Liver (tissue), 9 donors: ENCODE measurements around the gene TMEM231. TPM values are rescaled to one million over a fixed set of nuclear protein-coding genes. Genes with fewer than 3 reads are reported as not detected.

Experiments used
- DNase-seq: peaks from one replicate; pipeline ENCODE4 v3.0.0-alpha.2; 2017; ENCODE audit warnings: low spot score
- H3K27ac ChIP-seq, 2 donors: one replicate each; pipeline ENCODE4 v1.7.0; 2013; ENCODE audit warnings: inconsistent platforms in 2 of 2, low read length in 2 of 2, control low read depth in 1 of 2, low read depth in 1 of 2, mild to moderate bottlenecking in 1 of 2
- H3K27me3 ChIP-seq, 4 donors: one replicate each; pipeline versions ENCODE4 v1.6.1 to v1.7.0; 2013; ENCODE audit warnings: low read length in 3 of 4, inconsistent platforms in 1 of 4, mild to moderate bottlenecking in 1 of 4, moderate library complexity in 1 of 4; ENCODE audit not compliant: control insufficient read depth in 4 of 4, insufficient read depth in 4 of 4
- H3K36me3 ChIP-seq, 4 donors: one replicate each; pipeline versions ENCODE4 v1.6.1 to v1.7.0; 2013; ENCODE audit warnings: low read length in 3 of 4, mild to moderate bottlenecking in 3 of 4, low read depth in 1 of 4, moderate library complexity in 1 of 4; ENCODE audit not compliant: control insufficient read depth in 4 of 4, insufficient read depth in 3 of 4
- H3K4me1 ChIP-seq, 4 donors: one replicate each; pipeline versions ENCODE4 v1.6.1 to v1.7.0; 2013; ENCODE audit warnings: low read length in 3 of 4, mild to moderate bottlenecking in 3 of 4, moderate library complexity in 1 of 4; ENCODE audit not compliant: control insufficient read depth in 4 of 4, insufficient read depth in 4 of 4
- H3K4me3 ChIP-seq, 3 donors: one replicate each; pipeline versions ENCODE4 v1.6.1 to v1.7.0; 2013; ENCODE audit warnings: low read length in 3 of 3, control low read depth in 1 of 3, low read depth in 1 of 3, mild to moderate bottlenecking in 1 of 3
- H3K9ac ChIP-seq, 2 donors: one replicate each; pipeline ENCODE4 v1.7.0; 2013; ENCODE audit warnings: low read length in 2 of 2, mild to moderate bottlenecking in 2 of 2, moderate library complexity in 2 of 2, control low read depth in 1 of 2, low read depth in 1 of 2
- H3K9me3 ChIP-seq, 4 donors: one replicate each; pipeline versions ENCODE4 v1.6.1 to v1.7.0; 2013; ENCODE audit warnings: low read length in 3 of 4; ENCODE audit not compliant: control insufficient read depth in 4 of 4
- EGR1 ChIP-seq, 2 donors: IDR thresholded peaks; 2 replicates each; pipeline ENCODE4 v1.6.1; 2016 to 2018; ENCODE audit warnings: antibody characterized with exemption in 2 of 2, low read depth in 2 of 2
- FOXA2 ChIP-seq: IDR thresholded peaks from 2 replicates; pipeline ENCODE4 v1.6.1; 2016; ENCODE audit warnings: antibody characterized with exemption
- GABPA ChIP-seq, 2 donors: IDR thresholded peaks in 1 of 2; conservative IDR thresholded peaks in 1 of 2; 2 replicates each; pipeline ENCODE4 v1.6.1; 2016; ENCODE audit warnings: antibody characterized with exemption in 2 of 2, mild to moderate bottlenecking in 1 of 2, moderate library complexity in 1 of 2
- HNF4A ChIP-seq, 2 donors: conservative IDR thresholded peaks; 2 replicates each; pipeline ENCODE4 v1.6.1; 2016; ENCODE audit warnings: antibody characterized with exemption in 2 of 2, mild to moderate bottlenecking in 2 of 2
- HNF4G ChIP-seq: IDR thresholded peaks from 2 replicates; pipeline ENCODE4 v1.6.1; 2016; ENCODE audit warnings: antibody characterized with exemption
- JUND ChIP-seq, 2 donors: IDR thresholded peaks; 2 replicates each; pipeline ENCODE4 v1.6.1; 2016; ENCODE audit warnings: antibody characterized with exemption in 2 of 2
- NR2F2 ChIP-seq: IDR thresholded peaks from 2 replicates; pipeline ENCODE4 v1.6.1; 2016; ENCODE audit warnings: antibody characterized with exemption
- RAD21 ChIP-seq, 2 donors: IDR thresholded peaks; 2 replicates each; pipeline ENCODE4 v1.6.1; 2016; ENCODE audit warnings: antibody characterized with exemption in 2 of 2, mild to moderate bottlenecking in 2 of 2
- RXRA ChIP-seq, 2 donors: IDR thresholded peaks; 2 replicates each; pipeline ENCODE4 v1.6.1; 2017 to 2018; ENCODE audit warnings: antibody characterized with exemption in 2 of 2, mild to moderate bottlenecking in 1 of 2
- SP1 ChIP-seq: IDR thresholded peaks from 2 replicates; pipeline ENCODE4 v1.6.1; 2018; ENCODE audit warnings: antibody characterized with exemption, mild to moderate bottlenecking
- TAF1 ChIP-seq: conservative IDR thresholded peaks from 2 replicates; pipeline ENCODE4 v1.6.1; 2016; ENCODE audit warnings: antibody characterized with exemption, mild to moderate bottlenecking
- YY1 ChIP-seq: IDR thresholded peaks from 2 replicates; pipeline ENCODE4 v1.6.1; 2016; ENCODE audit warnings: antibody characterized with exemption, mild to moderate bottlenecking
- WGBS: extraction: QIAGEN DNeasy Blood & Tissue Kit; methylation state at CpG from one replicate; pipeline ENCODE4 v1.1.7; 2013; 5-methylcytosine and 5-hydroxymethylcytosine counted together
- polyA plus RNA-seq, 2 donors: library from polyadenylated mRNA; stranded (reverse) in 1 of 2; unstranded in 1 of 2; fragments of 200-250 nt in 1 of 2; fragments of >200 nt in 1 of 2; fragmentation: Nextera tagmentation in 1 of 2; extraction: Ambion mirVana in 1 of 2; gene quantifications; one replicate each; pipeline versions ENCODE4 v1.2.1 to v1.2.3, GENCODE V29; 2013 to 2015
- total RNA-seq, 2 donors: library from RNA; depleted of rRNA; stranded (reverse); fragments of >200 nt; gene quantifications; one replicate each; pipeline ENCODE4 v1.2.3, GENCODE V29; 2014
- TF ChIP-seq, protein P1 (sequence below): IDR thresholded peaks from 2 replicates; pipeline ENCODE4 v1.6.1; 2016; ENCODE audit warnings: antibody characterized with exemption
- TF ChIP-seq, protein P2 (sequence below): IDR thresholded peaks from 2 replicates; pipeline ENCODE4 v1.6.1; 2016; ENCODE audit warnings: antibody characterized with exemption
- TF ChIP-seq, protein P3 (sequence below): IDR thresholded peaks from 2 replicates; pipeline ENCODE4 v1.6.1; 2016; ENCODE audit warnings: antibody characterized with exemption, mild to moderate bottlenecking
- TF ChIP-seq, protein P4 (sequence below): fragments of 150-350 bp; IDR thresholded peaks from 2 replicates; pipeline ENCODE4 v1.5.1; 2017; ENCODE audit warnings: improper control_type of control experiment, low read depth, low read length; ENCODE audit not compliant: missing input control
- donor health status: healthy.
- donor health status: healthy.
- donor health status: healthy.
- donor health status: healthy.
- donor health status: healthy.

Gene TMEM231
- total and polyA plus RNA-seq, 4 donors = 0.60 to 2.1 (median 2.0) TPM

DNA sequence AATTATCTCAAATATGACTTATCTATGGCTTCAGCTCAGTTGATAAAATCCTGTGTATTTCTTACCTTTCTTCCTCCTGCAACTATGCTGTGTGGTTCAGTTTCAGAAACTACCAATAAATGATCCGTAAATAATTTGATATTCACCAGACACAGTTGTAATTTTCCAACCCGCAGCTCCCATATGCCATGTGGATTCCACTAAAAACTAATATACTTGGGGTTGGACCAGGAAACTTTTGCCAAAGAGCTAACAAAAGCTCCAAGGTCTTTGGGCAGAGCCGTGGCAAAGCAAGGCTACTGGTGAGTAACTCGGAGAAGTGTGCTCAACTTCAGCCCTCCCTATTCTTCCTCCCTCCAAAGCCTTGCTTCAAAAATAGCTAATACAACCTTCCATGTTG lies 58.5 kb downstream of the TMEM231 start:
- TF ChIP-seq, protein P1, sequence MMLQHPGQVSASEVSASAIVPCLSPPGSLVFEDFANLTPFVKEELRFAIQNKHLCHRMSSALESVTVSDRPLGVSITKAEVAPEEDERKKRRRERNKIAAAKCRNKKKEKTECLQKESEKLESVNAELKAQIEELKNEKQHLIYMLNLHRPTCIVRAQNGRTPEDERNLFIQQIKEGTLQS = no peak
- no peak for TF ChIP-seq FOXA2
- TF ChIP-seq YY1 = no peak
- TF ChIP-seq, protein P2, sequence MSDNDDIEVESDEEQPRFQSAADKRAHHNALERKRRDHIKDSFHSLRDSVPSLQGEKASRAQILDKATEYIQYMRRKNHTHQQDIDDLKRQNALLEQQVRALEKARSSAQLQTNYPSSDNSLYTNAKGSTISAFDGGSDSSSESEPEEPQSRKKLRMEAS = no peak
- TF ChIP-seq, protein P3, sequence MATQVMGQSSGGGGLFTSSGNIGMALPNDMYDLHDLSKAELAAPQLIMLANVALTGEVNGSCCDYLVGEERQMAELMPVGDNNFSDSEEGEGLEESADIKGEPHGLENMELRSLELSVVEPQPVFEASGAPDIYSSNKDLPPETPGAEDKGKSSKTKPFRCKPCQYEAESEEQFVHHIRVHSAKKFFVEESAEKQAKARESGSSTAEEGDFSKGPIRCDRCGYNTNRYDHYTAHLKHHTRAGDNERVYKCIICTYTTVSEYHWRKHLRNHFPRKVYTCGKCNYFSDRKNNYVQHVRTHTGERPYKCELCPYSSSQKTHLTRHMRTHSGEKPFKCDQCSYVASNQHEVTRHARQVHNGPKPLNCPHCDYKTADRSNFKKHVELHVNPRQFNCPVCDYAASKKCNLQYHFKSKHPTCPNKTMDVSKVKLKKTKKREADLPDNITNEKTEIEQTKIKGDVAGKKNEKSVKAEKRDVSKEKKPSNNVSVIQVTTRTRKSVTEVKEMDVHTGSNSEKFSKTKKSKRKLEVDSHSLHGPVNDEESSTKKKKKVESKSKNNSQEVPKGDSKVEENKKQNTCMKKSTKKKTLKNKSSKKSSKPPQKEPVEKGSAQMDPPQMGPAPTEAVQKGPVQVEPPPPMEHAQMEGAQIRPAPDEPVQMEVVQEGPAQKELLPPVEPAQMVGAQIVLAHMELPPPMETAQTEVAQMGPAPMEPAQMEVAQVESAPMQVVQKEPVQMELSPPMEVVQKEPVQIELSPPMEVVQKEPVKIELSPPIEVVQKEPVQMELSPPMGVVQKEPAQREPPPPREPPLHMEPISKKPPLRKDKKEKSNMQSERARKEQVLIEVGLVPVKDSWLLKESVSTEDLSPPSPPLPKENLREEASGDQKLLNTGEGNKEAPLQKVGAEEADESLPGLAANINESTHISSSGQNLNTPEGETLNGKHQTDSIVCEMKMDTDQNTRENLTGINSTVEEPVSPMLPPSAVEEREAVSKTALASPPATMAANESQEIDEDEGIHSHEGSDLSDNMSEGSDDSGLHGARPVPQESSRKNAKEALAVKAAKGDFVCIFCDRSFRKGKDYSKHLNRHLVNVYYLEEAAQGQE = no peak
- TF ChIP-seq HNF4G = no peak
- TF ChIP-seq TAF1 = no peak
- TF ChIP-seq RAD21 (IDR thresholded peaks at IDR 0.05) = no peak
- TF ChIP-seq GABPA (IDR thresholded peaks at IDR 0.05 in 1 of 2, conservative IDR thresholded peaks at IDR 0.05 in 1 of 2) = no peak
- TF ChIP-seq HNF4A (conservative IDR thresholded peaks at IDR 0.05) = no peak
- TF ChIP-seq EGR1 (IDR thresholded peaks at IDR 0.05; ENCODE audit: low read depth in 2 of 2) = no peak
- TF ChIP-seq, protein P4, sequence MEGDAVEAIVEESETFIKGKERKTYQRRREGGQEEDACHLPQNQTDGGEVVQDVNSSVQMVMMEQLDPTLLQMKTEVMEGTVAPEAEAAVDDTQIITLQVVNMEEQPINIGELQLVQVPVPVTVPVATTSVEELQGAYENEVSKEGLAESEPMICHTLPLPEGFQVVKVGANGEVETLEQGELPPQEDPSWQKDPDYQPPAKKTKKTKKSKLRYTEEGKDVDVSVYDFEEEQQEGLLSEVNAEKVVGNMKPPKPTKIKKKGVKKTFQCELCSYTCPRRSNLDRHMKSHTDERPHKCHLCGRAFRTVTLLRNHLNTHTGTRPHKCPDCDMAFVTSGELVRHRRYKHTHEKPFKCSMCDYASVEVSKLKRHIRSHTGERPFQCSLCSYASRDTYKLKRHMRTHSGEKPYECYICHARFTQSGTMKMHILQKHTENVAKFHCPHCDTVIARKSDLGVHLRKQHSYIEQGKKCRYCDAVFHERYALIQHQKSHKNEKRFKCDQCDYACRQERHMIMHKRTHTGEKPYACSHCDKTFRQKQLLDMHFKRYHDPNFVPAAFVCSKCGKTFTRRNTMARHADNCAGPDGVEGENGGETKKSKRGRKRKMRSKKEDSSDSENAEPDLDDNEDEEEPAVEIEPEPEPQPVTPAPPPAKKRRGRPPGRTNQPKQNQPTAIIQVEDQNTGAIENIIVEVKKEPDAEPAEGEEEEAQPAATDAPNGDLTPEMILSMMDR = no peak
- TF ChIP-seq RXRA (IDR thresholded peaks at IDR 0.05) = no peak
- no peak for TF ChIP-seq SP1
- no peak for TF ChIP-seq JUND (IDR thresholded peaks at IDR 0.05)
- no peaks in the 10 kb centered on the region for H3K9me3 ChIP-seq

DNA sequence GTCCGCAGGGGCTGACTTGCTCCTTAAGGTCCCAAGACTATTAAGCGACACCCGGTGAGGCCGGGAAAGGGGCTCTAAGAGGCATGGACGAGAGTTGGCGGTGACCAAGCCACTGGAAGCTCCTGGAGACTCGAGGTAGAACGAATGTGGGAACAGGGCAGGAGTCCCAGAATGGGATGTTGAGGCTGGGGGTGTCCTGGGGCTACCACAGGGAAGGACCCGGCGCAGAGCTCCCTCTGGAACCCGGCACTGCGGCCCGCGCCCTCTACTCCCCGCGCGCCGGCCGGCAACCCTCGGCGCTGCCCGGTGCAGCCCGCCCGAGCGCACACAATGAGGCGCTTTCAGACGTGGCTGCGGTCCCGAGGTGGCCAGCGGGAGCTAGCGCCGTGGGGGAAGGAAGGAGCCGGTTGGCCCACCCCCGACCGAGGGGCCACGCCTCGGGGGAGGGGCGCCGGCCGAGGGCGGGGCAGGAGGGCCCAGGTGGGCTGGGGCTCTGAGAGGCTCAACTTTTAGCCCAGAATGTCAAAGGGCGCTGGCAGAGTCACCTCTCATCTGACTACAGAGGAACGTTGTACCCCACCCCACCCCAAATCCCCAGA lies 60.9 kb downstream of the TMEM231 start, which contains the start of gene CHST6:
Gene CHST6, minus strand, starts transcription at position 366 of the 599 bp plus-strand sequence. CDS start 15,613 bp downstream, outside the sequence.
- H3K27ac ChIP-seq = no peak within 1 kb of the TSS
- peak within 1 kb of the TSS in 1 of 3 donors; percentile 21 for H3K4me3 ChIP-seq
- H3K27me3 ChIP-seq = no peaks in the 10 kb centered on the region
- TF ChIP-seq, protein P3 = no peak
- TF ChIP-seq HNF4G (no peak), NR2F2 (no peak), FOXA2 (no peak), GABPA (IDR thresholded peaks at IDR 0.05 in 1 of 2, conservative IDR thresholded peaks at IDR 0.05 in 1 of 2) (no peak), HNF4A (conservative IDR thresholded peaks at IDR 0.05) (no peak), SP1 (no peak), EGR1 (IDR thresholded peaks at IDR 0.05; ENCODE audit: low read depth in 2 of 2) (no peak), JUND (IDR thresholded peaks at IDR 0.05) (no peak), YY1 (no peak)
- TF ChIP-seq, protein P4 = no peak
- TF ChIP-seq, protein P1 = no peak
- no peaks in the 10 kb centered on the region for H3K36me3 ChIP-seq
- peaks cover 2 to 7% (median 5%) of the 10 kb centered on the region in 4 donors for H3K4me1 ChIP-seq
- no peaks in the 10 kb centered on the region for H3K9me3 ChIP-seq
- no peak for DNase-seq
- no peak within 1 kb of the TSS for H3K9ac ChIP-seq
- WGBS = 4% methylated on average over 43 of the region's 43 CpGs

More for the DNA sequence above, 58.5 kb downstream of the TMEM231 start:
- Histone ChIP-seq H3K9ac (no peak overlapping the region), H3K4me1 (peaks cover 2 to 7% (median 5%) of the 10 kb centered on the region in 4 donors), H3K4me3 (no peak overlapping the region), H3K27ac (no peak overlapping the region), H3K36me3 (no peaks in the 10 kb centered on the region), H3K27me3 (no peaks in the 10 kb centered on the region)
- WGBS = 79% methylated on average over 4 of the region's 4 CpGs
- no peak for DNase-seq
